OCI-LY1 (cell line): Measurements from ENCODE around the gene PSMA2.

Source experiments
- H2AFZ ChIP-seq: fragments of 200-600 bp; sonication (generic), shearing (Covaris generic); 2 replicates; pipeline ENCODE4 v1.6.0; 2014; ENCODE audit warnings: antibody characterized with exemption, mild to moderate bottlenecking, low read length
- H3F3A ChIP-seq: fragments of 200-600 bp; sonication (generic), shearing (Covaris generic); 2 replicates; pipeline ENCODE4 v1.6.0; 2014; ENCODE audit warnings: mild to moderate bottlenecking, antibody characterized with exemption, low read length, moderate library complexity; ENCODE audit not compliant: insufficient read depth
- H3K27ac ChIP-seq: fragments of 200-600 bp; sonication (generic); 2 replicates; pipeline ENCODE4 v1.5.1; 2014; ENCODE audit warnings: low read length, mixed run types, mild to moderate bottlenecking, low read depth; ENCODE audit not compliant: poor library complexity, severe bottlenecking
- H3K27me3 ChIP-seq: fragments of 200-600 bp; sonication (generic); 2 replicates; pipeline ENCODE4 v1.6.0; 2014; ENCODE audit warnings: antibody characterized with exemption, mild to moderate bottlenecking, low read length, moderate library complexity; ENCODE audit not compliant: insufficient read depth
- H3K36me3 ChIP-seq: fragments of 200-600 bp; sonication (generic); 2 replicates; pipeline ENCODE4 v1.6.1; 2014; ENCODE audit warnings: mild to moderate bottlenecking, antibody characterized with exemption, low read length, moderate library complexity, mixed read lengths; ENCODE audit not compliant: insufficient read depth
- H3K4me1 ChIP-seq: fragments of 200-600 bp; sonication (generic); 2 replicates; pipeline ENCODE4 v1.5.1; 2014; ENCODE audit warnings: mild to moderate bottlenecking, low read length, moderate library complexity; ENCODE audit not compliant: insufficient read depth, severe bottlenecking
- H3K4me2 ChIP-seq: fragments of 200-600 bp; sonication (generic), shearing (Covaris generic); 2 replicates; pipeline ENCODE4 v1.6.1; 2014; ENCODE audit warnings: low read length
- H3K4me3 ChIP-seq: fragments of 200-600 bp; sonication (generic); 2 replicates; pipeline ENCODE4 v1.5.1; 2014; ENCODE audit warnings: low read length, low read depth, mild to moderate bottlenecking, mixed read lengths; ENCODE audit not compliant: poor library complexity, severe bottlenecking
- H3K79me2 ChIP-seq: fragments of 200-600 bp; shearing (Covaris generic); 2 replicates; pipeline ENCODE4 v1.6.1; 2016; ENCODE audit warnings: mixed run types, low read length, mixed read lengths; ENCODE audit not compliant: insufficient read depth
- H3K9ac ChIP-seq: fragments of 200-600 bp; sonication (generic), shearing (Covaris generic); 2 replicates; pipeline ENCODE4 v1.6.1; 2014; ENCODE audit warnings: mild to moderate bottlenecking, low read length, mixed read lengths
- H3K9me2 ChIP-seq: fragments of 200-600 bp; sonication (generic), shearing (Covaris generic); 2 replicates; pipeline ENCODE4 v1.6.1; 2014; ENCODE audit warnings: low read depth, mild to moderate bottlenecking, low read length, mixed read lengths
- H3K9me3 ChIP-seq: fragments of 200-600 bp; shearing (Covaris generic); 2 replicates; pipeline ENCODE4 v1.6.1; 2014; ENCODE audit warnings: low read length, mixed read lengths
- H4K20me1 ChIP-seq: fragments of 200-600 bp; sonication (generic), shearing (Covaris generic); 2 replicates; pipeline ENCODE4 v1.6.0; 2016; ENCODE audit warnings: mild to moderate bottlenecking, low read length; ENCODE audit not compliant: insufficient read depth
- CTCF ChIP-seq: fragments of 200-600 bp; sonication (generic), shearing (Covaris generic); IDR thresholded peaks from 2 replicates; pipeline ENCODE4 v1.5.1; 2017; ENCODE audit warnings: mild to moderate bottlenecking, antibody characterized with exemption, low read length, moderate library complexity, mixed read lengths
- EZH2 ChIP-seq: fragments of 200-600 bp; sonication (generic), shearing (Covaris generic); IDR thresholded peaks from 2 replicates; pipeline ENCODE4 v1.8.0; 2017; ENCODE audit warnings: borderline replicate concordance, mixed run types, mild to moderate bottlenecking, antibody characterized with exemption, low read length, moderate library complexity, mixed read lengths

The PSMA2 gene

GRCh38 chr7:42925630-42926029 is 6.3 kb downstream of the PSMA2 start:
- no peak overlapping the region for H3K4me2 ChIP-seq
- peaks cover 53% of the 10 kb centered on the region for H3K4me1 ChIP-seq
- H3K27ac ChIP-seq, result no peak overlapping the region

GRCh38 chr7:42924223-42924838 is 7.6 kb downstream of the PSMA2 start:
- Histone ChIP-seq H3K79me2 (peaks cover 37% of the 10 kb centered on the region), H3F3A (no peaks in the 10 kb centered on the region), H3K9me2 (no peaks in the 10 kb centered on the region), H4K20me1 (no peaks in the 10 kb centered on the region), H3K4me2 (no peak overlapping the region), H3K9ac (no peak overlapping the region), H3K4me1 (peaks cover 40% of the 10 kb centered on the region), H3K9me3 (no peaks in the 10 kb centered on the region), H2AFZ (no peak overlapping the region), H3K27me3 (no peaks in the 10 kb centered on the region), H3K27ac (no peak overlapping the region), H3K4me3 (no peak overlapping the region), H3K36me3 (peaks cover 92% of the 10 kb centered on the region)
- TF ChIP-seq EZH2 (no peak), CTCF (no peak)

More at GRCh38 chr7:42925630-42926029, 6.3 kb downstream of the PSMA2 start:
- Histone ChIP-seq H3K27me3 (no peaks in the 10 kb centered on the region), H3K9ac (no peak overlapping the region), H4K20me1 (no peaks in the 10 kb centered on the region), H2AFZ (no peak overlapping the region), H3K9me2 (no peaks in the 10 kb centered on the region), H3K9me3 (no peaks in the 10 kb centered on the region), H3K4me3 (no peak overlapping the region), H3K36me3 (peaks cover 79% of the 10 kb centered on the region), H3K79me2 (peaks cover 50% of the 10 kb centered on the region), H3F3A (no peaks in the 10 kb centered on the region)
- TF ChIP-seq EZH2, result no peak
- TF ChIP-seq CTCF, result no peak

- no peak for TF ChIP-seq EZH2
- Histone ChIP-seq H3K4me1 (peaks cover 20% of the 10 kb centered on the region), H4K20me1 (no peaks in the 10 kb centered on the region), H3K9ac (no peak overlapping the region), H2AFZ (no peak overlapping the region), H3K9me2 (no peaks in the 10 kb centered on the region), H3K9me3 (no peaks in the 10 kb centered on the region), H3K79me2 (peaks cover 17% of the 10 kb centered on the region), H3K4me3 (no peak overlapping the region), H3K36me3 (peaks cover 94% of the 10 kb centered on the region), H3K27ac (no peak overlapping the region), H3F3A (no peaks in the 10 kb centered on the region), H3K4me2 (no peak overlapping the region), H3K27me3 (no peaks in the 10 kb centered on the region)
Observed at GRCh38 chr7:42922017-42922753, 9.8 kb downstream of the PSMA2 start.
